ENCODE results near the gene ISOC2. TPM values are rescaled to one million over a fixed set of nuclear protein-coding genes. Genes with fewer than 3 reads are reported as not detected.
A peak's percentile ranks its signal among the peaks of the same experiment; 100 is the strongest.
"Not testable (repeated sequence)": the region's sequence is repeated elsewhere in the genome, so short reads cannot be mapped to it uniquely, and the experiment has no call there.

Gene ISOC2
- total RNA-seq, 6 experiments from 2014 or later = 60.1 to 81.4 (median 66.8) TPM

- Mint-ChIP-seq H3K9me3 (peaks cover 4% of the 10 kb centered on the region; the same call in 1 of the 2 replicates), H3K27ac (no peak overlapping the region), H3K4me3 (no peak overlapping the region), H3K27me3 (ENCODE audit: insufficient read depth) (peaks cover 21% of the 10 kb centered on the region), H3K4me1 (ENCODE audit: low read depth) (peaks cover 21% of the 10 kb centered on the region), H3K36me3 (ENCODE audit: low read depth) (peaks cover 16% of the 10 kb centered on the region)
- DNase-seq = no peak
- TF ChIP-seq CTCF (IDR thresholded peaks at IDR 0.05) = no peak
Measured at GRCh38 chr19:55410168-55410567, 51.3 kb downstream of the ISOC2 start.

DNA sequence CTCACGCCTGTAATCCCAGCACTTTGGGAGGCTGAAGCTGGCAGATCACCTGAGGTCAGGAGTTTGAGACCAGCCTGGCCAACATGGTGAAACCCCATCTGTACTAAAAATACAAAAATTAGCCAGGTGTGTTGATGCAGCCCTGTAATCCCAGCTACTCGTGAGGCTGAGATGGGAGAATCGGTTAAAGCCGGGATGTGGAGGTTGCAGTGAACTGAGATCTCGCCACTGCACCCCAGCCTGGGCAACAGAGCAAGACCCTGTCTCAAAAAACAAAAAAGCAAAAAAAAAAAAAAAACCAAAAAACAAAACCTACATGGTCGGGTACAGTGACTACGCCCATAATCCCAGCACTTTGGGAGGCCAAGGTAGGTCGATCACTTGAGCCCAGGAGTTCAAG, 52.3 kb downstream of the ISOC2 start:
- H3K36me3 Mint-ChIP-seq (ENCODE audit: low read depth) = peaks cover 16% of the 10 kb centered on the region
- peaks cover 18% of the 10 kb centered on the region for H3K27me3 Mint-ChIP-seq (ENCODE audit: insufficient read depth)
- H3K9me3 Mint-ChIP-seq, DNase-seq, H3K4me3 Mint-ChIP-seq: not testable (repeated sequence)
- H3K4me1 Mint-ChIP-seq (ENCODE audit: low read depth) = peaks cover 21% of the 10 kb centered on the region
- H3K27ac Mint-ChIP-seq = peak overlapping the region; percentile 98

- no peak for DNase-seq
- Mint-ChIP-seq H3K36me3 (ENCODE audit: low read depth) (peaks cover 21% of the 10 kb centered on the region), H3K27me3 (ENCODE audit: insufficient read depth) (peaks cover 18% of the 10 kb centered on the region), H3K4me3 (peak overlapping the region; percentile 83), H3K4me1 (ENCODE audit: low read depth) (peaks cover 25% of the 10 kb centered on the region), H3K27ac (peak overlapping the region; percentile 98), H3K9me3 (peaks cover 4% of the 10 kb centered on the region; the same call in 1 of the 2 replicates)
- TF ChIP-seq CTCF (IDR thresholded peaks at IDR 0.05) = no peak
Measured at GRCh38 chr19:55408533-55408872, 52.9 kb downstream of the ISOC2 start.

- peak; percentile 98 for DNase-seq
- H3K27ac Mint-ChIP-seq = peak overlapping the region; percentile 98
- peaks cover 4% of the 10 kb centered on the region; the same call in 1 of the 2 replicates for H3K9me3 Mint-ChIP-seq
- H3K27me3 Mint-ChIP-seq (ENCODE audit: insufficient read depth) = peaks cover 18% of the 10 kb centered on the region
- H3K4me1 Mint-ChIP-seq (ENCODE audit: low read depth) = peaks cover 30% of the 10 kb centered on the region
- TF ChIP-seq CTCF (IDR thresholded peaks at IDR 0.05) = no peak
- peaks cover 27% of the 10 kb centered on the region for H3K36me3 Mint-ChIP-seq (ENCODE audit: low read depth)
- peak overlapping the region; percentile 91 for H3K4me3 Mint-ChIP-seq
Measured at GRCh38 chr19:55407800-55408532, 53.5 kb downstream of the ISOC2 start.

GRCh38 chr19:55407550-55407799, 54.0 kb downstream of the ISOC2 start, which contains the start of gene UBE2S:
Gene UBE2S (minus strand): TSS chr19:55407788. CDS start chr19:55407589, 199 bp downstream.
- peaks cover 18% of the 10 kb centered on the region for H3K27me3 Mint-ChIP-seq (ENCODE audit: insufficient read depth)
- not testable (repeated sequence) for H3K9me3 Mint-ChIP-seq, DNase-seq
- H3K36me3 Mint-ChIP-seq (ENCODE audit: low read depth) = peaks cover 31% of the 10 kb centered on the region
- H3K27ac Mint-ChIP-seq = peak within 1 kb of the TSS; percentile 98
- H3K4me1 Mint-ChIP-seq (ENCODE audit: low read depth) = peaks cover 33% of the 10 kb centered on the region
- peak within 1 kb of the TSS; percentile 91 for H3K4me3 Mint-ChIP-seq

DNA sequence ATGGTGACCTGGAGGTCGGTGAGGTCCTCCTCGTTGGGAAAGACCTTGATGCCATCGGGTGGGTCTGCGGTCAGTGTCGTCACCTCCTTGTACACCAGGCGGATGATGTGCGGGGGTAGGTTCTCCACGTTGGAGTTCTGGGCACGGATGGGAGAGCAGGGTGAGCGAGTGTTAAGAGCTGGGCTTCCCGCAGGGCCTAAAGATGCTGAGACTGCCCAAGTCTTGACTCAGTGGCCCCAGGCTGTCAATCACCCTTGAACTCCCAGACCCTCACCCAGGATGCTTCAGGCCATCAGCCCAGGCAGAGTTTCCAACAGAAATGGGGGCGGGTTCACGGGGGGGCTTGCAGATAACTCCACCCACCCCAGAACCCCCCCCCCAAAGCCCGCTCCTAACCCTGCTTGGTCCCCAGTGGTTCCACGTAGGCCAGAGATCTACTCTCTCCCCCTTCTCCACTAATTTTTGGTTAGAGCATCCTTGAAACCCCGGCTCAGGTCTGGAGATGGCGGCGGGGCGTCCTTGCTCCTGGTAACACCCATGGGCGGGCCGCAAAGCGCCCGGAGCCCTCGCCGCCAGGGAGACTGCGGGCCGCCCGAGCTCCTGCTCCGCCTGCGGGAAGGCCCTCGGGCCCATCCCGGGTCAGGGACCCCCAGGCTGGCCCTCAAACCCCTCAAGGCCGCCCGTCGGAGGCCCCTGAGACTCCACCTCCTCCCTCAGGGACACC, 54.5 kb downstream of the ISOC2 start:
- H3K4me3 Mint-ChIP-seq = peak overlapping the region; percentile 91
- H3K27ac Mint-ChIP-seq = peak overlapping the region; percentile 80
- no peak for DNase-seq
- peaks cover 33% of the 10 kb centered on the region for H3K4me1 Mint-ChIP-seq (ENCODE audit: low read depth)
- no peak for TF ChIP-seq CTCF (IDR thresholded peaks at IDR 0.05)
- H3K27me3 Mint-ChIP-seq (ENCODE audit: insufficient read depth) = peaks cover 18% of the 10 kb centered on the region
- H3K36me3 Mint-ChIP-seq (ENCODE audit: low read depth) = peaks cover 33% of the 10 kb centered on the region
- peaks cover 4% of the 10 kb centered on the region; the same call in 1 of the 2 replicates for H3K9me3 Mint-ChIP-seq

All from HFFc6 (cell line).